Activated CD8-positive, alpha-beta memory T cell treated with anti-CD3 and anti-CD28 coated beads, Interleukin-2, amount 50 U/mL, for 24 hours (primary cell): ENCODE measurements around the gene UGT2B10.
"Not testable (repeated sequence)": the region's sequence is repeated elsewhere in the genome, so short reads cannot be mapped to it uniquely, and the experiment has no call there.

Experiments
- DNase-seq: peaks from one replicate; pipeline ENCODE4 v3.0.0-alpha.2; 2020; ENCODE audit errors: extremely low read depth

The UGT2B10 gene

GRCh38 chr4:68815617-68816409 is at the start of gene UGT2B10:
TSS of gene UGT2B10 (plus strand) at chr4:68815994. CDS start at chr4:68816020, 26 bp downstream.
- DNase-seq: not testable (repeated sequence)

GRCh38 chr4:68771836-68772235 is 44.0 kb upstream of the UGT2B10 start:
- not testable (repeated sequence) for DNase-seq

- no peak for DNase-seq
These were observed 42.1 kb upstream of the UGT2B10 start for GRCh38 chr4:68773699-68774098.

GRCh38 chr4:68780232-68780631 is 35.6 kb upstream of the UGT2B10 start:
- no peak for DNase-seq

- no peak for DNase-seq
These were observed 18.7 kb upstream of the UGT2B10 start for GRCh38 chr4:68797048-68797447.

GRCh38 chr4:68797618-68798017 is 18.2 kb upstream of the UGT2B10 start:
- DNase-seq: no peak

GRCh38 chr4:68803013-68803412 is 12.8 kb upstream of the UGT2B10 start:
- DNase-seq: no peak

GRCh38 chr4:68808060-68808459 is 7.7 kb upstream of the UGT2B10 start:
- no peak for DNase-seq

- no peak for DNase-seq
These were observed 4.9 kb upstream of the UGT2B10 start for GRCh38 chr4:68810919-68811318.

GRCh38 chr4:68816410-68817265 is 844 bp downstream of the UGT2B10 start:
- DNase-seq: not testable (repeated sequence)

GRCh38 chr4:68817386-68817785 is 1.6 kb downstream of the UGT2B10 start:
- no peak for DNase-seq

GRCh38 chr4:68818030-68818462 is 2.3 kb downstream of the UGT2B10 start:
- DNase-seq: not testable (repeated sequence)

GRCh38 chr4:68831642-68832041 is 15.8 kb downstream of the UGT2B10 start:
- DNase-seq: no peak

- DNase-seq: no peak
These were observed 34.5 kb downstream of the UGT2B10 start for GRCh38 chr4:68850293-68850692.

GRCh38 chr4:68855771-68856170 is 40.0 kb downstream of the UGT2B10 start:
- no peak for DNase-seq

- no peak for DNase-seq
These were observed 42.2 kb downstream of the UGT2B10 start for GRCh38 chr4:68858039-68858438.

GRCh38 chr4:68859655-68860054 is 43.9 kb downstream of the UGT2B10 start:
- no peak for DNase-seq

- DNase-seq: no peak
These were observed 45.3 kb downstream of the UGT2B10 start for GRCh38 chr4:68861057-68861456.

- no peak for DNase-seq
These were observed 48.8 kb downstream of the UGT2B10 start for GRCh38 chr4:68864438-68865187.

GRCh38 chr4:68865188-68865638 is 49.4 kb downstream of the UGT2B10 start:
- no peak for DNase-seq

GRCh38 chr4:68865760-68866159 is 50.0 kb downstream of the UGT2B10 start:
- no peak for DNase-seq

- no peak for DNase-seq
These were observed 53.5 kb downstream of the UGT2B10 start for GRCh38 chr4:68869274-68869773.
